WI38 (cell line): Measurements from ENCODE around the gene MRPL2.

Experiments
- H3K4me3 ChIP-seq: 2 replicates; pipeline ENCODE4 v1.5.1; 2011; ENCODE audit warnings: low read depth, mild to moderate bottlenecking, control low read depth, low read length
- CTCF ChIP-seq: IDR thresholded peaks from 2 replicates; pipeline ENCODE4 v1.5.1; 2012; ENCODE audit warnings: low read depth, mild to moderate bottlenecking, control low read depth, low read length

Gene MRPL2

GRCh38 chr6:43016176-43016942 is 42.9 kb downstream of the MRPL2 start:
- H3K4me3 ChIP-seq = no peak overlapping the region
- no peak for TF ChIP-seq CTCF

DNA sequence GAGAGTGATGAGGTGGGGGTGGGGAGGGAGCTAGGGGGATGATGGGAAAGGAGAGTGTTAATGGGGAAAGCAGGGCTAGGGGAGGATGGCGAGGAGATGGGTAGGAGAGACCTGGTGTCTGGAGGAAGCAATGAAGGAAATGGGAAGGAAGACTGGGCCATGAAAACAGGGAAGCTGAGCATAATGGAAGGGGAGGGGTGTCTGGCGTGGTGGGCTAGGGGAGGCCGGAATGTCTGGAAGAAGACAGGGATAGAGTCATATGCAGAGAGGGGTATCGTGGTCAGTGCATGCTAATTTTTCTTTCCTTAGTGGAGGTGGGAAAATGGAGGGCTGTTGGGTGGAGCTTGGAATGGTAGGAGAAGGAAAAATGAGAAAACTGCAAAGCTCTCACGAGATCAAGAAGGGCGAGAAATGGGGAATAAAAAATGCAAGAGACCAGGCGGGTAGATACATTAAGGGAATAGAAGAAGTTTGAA is 44.8 kb downstream of the MRPL2 start:
- H3K4me3 ChIP-seq = peak overlapping the region; percentile 92
- no peak for TF ChIP-seq CTCF

GRCh38 chr6:43013843-43014433 is 45.3 kb downstream of the MRPL2 start, which contains the start of the genes KLHDC3 and MEA1:
Gene KLHDC3 (plus strand): TSS chr6:43014249. CDS start chr6:43017193, 2,944 bp downstream.
Gene MEA1 (minus strand): TSS chr6:43013946. CDS start chr6:43013813, 133 bp downstream.
- H3K4me3 ChIP-seq = peak within 1 kb of the TSS; percentile 92
- TF ChIP-seq CTCF = no peak

GRCh38 chr6:43013097-43013842 is 46.0 kb downstream of the MRPL2 start:
- TF ChIP-seq CTCF = no peak

GRCh38 chr6:43012364-43012763 is 46.9 kb downstream of the MRPL2 start:
- no peak for TF ChIP-seq CTCF
- H3K4me3 ChIP-seq = peak overlapping the region; percentile 78

More at GRCh38 chr6:43013097-43013842, 46.0 kb downstream of the MRPL2 start:
- peak overlapping the region; percentile 78 for H3K4me3 ChIP-seq

- H3K4me3 ChIP-seq = no peak overlapping the region
- no peak for TF ChIP-seq CTCF
These were observed 48.0 kb downstream of the MRPL2 start for GRCh38 chr6:43011207-43011606.
